Ovary (tissue), 9 donors: Measurements from ENCODE around the gene TMEM41B. TPM values are rescaled to one million over a fixed set of nuclear protein-coding genes. Genes with fewer than 3 reads are reported as not detected.

Source experiments
- DNase-seq, 5 donors: peaks; one replicate each; pipeline ENCODE4 v3.0.0-alpha.2; 2019 to 2020
- H3K27ac ChIP-seq, 2 donors: fragments of 200-600 bp; one replicate each; pipeline versions ENCODE4 v1.5.1 to v1.8.0; 2019 to 2022
- H3K27me3 ChIP-seq: fragments of 200-600 bp; one replicate; pipeline ENCODE4 v1.8.0; 2022
- H3K36me3 ChIP-seq: fragments of 200-600 bp; sonication (generic); one replicate; pipeline ENCODE4 v1.5.1; 2019
- H3K4me1 ChIP-seq: one replicate; pipeline ENCODE4 v1.8.1; 2013; ENCODE audit warnings: mild to moderate bottlenecking, moderate library complexity; ENCODE audit not compliant: insufficient read depth
- H3K4me3 ChIP-seq: fragments of 200-600 bp; sonication (generic); one replicate; pipeline ENCODE4 v1.5.1; 2017
- H3K9me3 ChIP-seq, 2 donors: fragments of 200-600 bp in 1 of 2; sonication (generic) in 1 of 2; one replicate each; pipeline versions ENCODE4 v1.5.1 to v1.8.1; 2013 to 2019; ENCODE audit warnings: mild to moderate bottlenecking in 1 of 2, moderate library complexity in 1 of 2
- CTCF ChIP-seq, 3 donors: fragments of 450-650 bp in 2 of 3; fragments of 200-600 bp in 1 of 3; IDR thresholded peaks; one replicate each; pipeline versions ENCODE4 v1.5.1 to v1.8.0; 2016 to 2022; ENCODE audit warnings: antibody characterized with exemption in 3 of 3, mild to moderate bottlenecking in 1 of 3
- EP300 ChIP-seq: sonication (generic); formaldehyde crosslinking; IDR thresholded peaks from one replicate; pipeline ENCODE4 v1.6.1; 2017; ENCODE audit warnings: antibody characterized with exemption
- POLR2A ChIP-seq: fragments of 450-650 bp; IDR thresholded peaks from one replicate; pipeline ENCODE4 v1.6.1; 2017; ENCODE audit warnings: antibody characterized with exemption, mild to moderate bottlenecking, moderate library complexity
- WGBS, 3 donors: extraction: QIAGEN DNeasy Blood & Tissue Kit in 1 of 3; methylation state at CpG; one replicate each; pipeline versions ENCODE4 v1.1.5 to v1.1.7; 2013 to 2017; 5-methylcytosine and 5-hydroxymethylcytosine counted together
- intact Hi-C, 4 donors: fragments of 100-400 bp; cut with DNase I; formaldehyde crosslinking; loops; one replicate each; pipeline versions ENCODE4 v1.11.0 to v1.15.1; 2022 to 2023
- polyA plus RNA-seq, 2 donors: library from polyadenylated mRNA; stranded (reverse); fragments of 200-250 nt in 1 of 2; fragments of 350-450 nt in 1 of 2; fragmentation: Illumina TruSeq in 1 of 2; extraction: RNeasy Lipid Tissue Mini Kit (QIAGEN cat#74804) in 1 of 2; gene quantifications; one replicate each; pipeline ENCODE4 v1.2.3, GENCODE V29; 2013 to 2014
- total RNA-seq, 7 donors: library from RNA; depleted of rRNA in 2 of 7; stranded (reverse); fragments of >200 nt in 2 of 7; fragmentation: NEBNext Ultra II Directional in 3 of 7; extraction: Animal tissue kit (Norgen Biotek cat#: 25700) in 3 of 7; gene quantifications; one replicate each; pipeline versions ENCODE4 v1.1.0 to v1.2.4, GENCODE V29; 2016 to 2023
- donor health status: DM: no; HTN: no; CAD: no; lungs with moderate emphysema.
- donor health status: DM: no; HTN: no; CAD: no.
- donor health status: Bipolar disorder and iron deficiency.
- donor health status: DM: yes; HTN: yes; CAD: no.
- donor health status: DM: no; HTN: no; CAD: no.
- donor health status: DM: yes; HTN: yes; CAD: no.

TMEM41B gene
- total and polyA plus RNA-seq, 9 donors: 10.0 to 29.4 (median 19.8) TPM

GRCh38 chr11:9266926-9267325 lies 47.5 kb downstream of the TMEM41B start:
- Histone ChIP-seq H3K36me3 (no peaks in the 10 kb centered on the region), H3K4me3 (no peak overlapping the region), H3K27ac (no peak overlapping the region), H3K27me3 (no peaks in the 10 kb centered on the region), H3K4me1 (peaks cover 1% of the 10 kb centered on the region), H3K9me3 (no peaks in the 10 kb centered on the region)
- DNase-seq: no peak
- TF ChIP-seq CTCF (IDR thresholded peaks at IDR 0.05): no peak
- no peak for TF ChIP-seq POLR2A
- no peak for TF ChIP-seq EP300
- intact Hi-C loops: no loop called here
- 88 to 93% (median 93%) methylated on average over 8 of the region's 8 CpGs for WGBS, 3 donors

GRCh38 chr11:9266132-9266736 lies 48.2 kb downstream of the TMEM41B start:
- Histone ChIP-seq H3K27ac (no peak overlapping the region), H3K4me3 (no peak overlapping the region)

GRCh38 chr11:9265211-9266131 lies 48.9 kb downstream of the TMEM41B start, which contains the start of gene DENND5A:
Gene DENND5A, minus strand, starts transcription at chr11:9265350. Its CDS starts 281 bp downstream, at chr11:9265069.
- 3 to 7% (median 3%) methylated on average over 32 to 62 of the region's 63 CpGs for WGBS, 3 donors
- DNase-seq: peak; percentile 84 to 90 (median 90)
- no peaks in the 10 kb centered on the region for H3K27me3 ChIP-seq
- TF ChIP-seq POLR2A (peak; percentile 83), CTCF (IDR thresholded peaks at IDR 0.05) (no peak)
- no peaks in the 10 kb centered on the region for H3K9me3 ChIP-seq
- H3K36me3 ChIP-seq: no peaks in the 10 kb centered on the region
- peaks cover 3% of the 10 kb centered on the region for H3K4me1 ChIP-seq
- peak within 1 kb of the TSS; percentile 84 for H3K4me3 ChIP-seq
- intact Hi-C loops: no loop called here
- peak within 1 kb of the TSS; percentile 91 for H3K27ac ChIP-seq

More at GRCh38 chr11:9266132-9266736, 48.2 kb downstream of the TMEM41B start:
- DNase-seq: no peak
- Histone ChIP-seq H3K36me3 (no peaks in the 10 kb centered on the region), H3K4me1 (peaks cover 1% of the 10 kb centered on the region), H3K27me3 (no peaks in the 10 kb centered on the region), H3K9me3 (no peaks in the 10 kb centered on the region)
- 72 to 78% (median 76%) methylated on average over 13 of the region's 13 CpGs for WGBS, 3 donors
- no peak for TF ChIP-seq POLR2A
- no peak for TF ChIP-seq EP300
- TF ChIP-seq CTCF (IDR thresholded peaks at IDR 0.05): no peak
- intact Hi-C loops: no loop called here

- WGBS, 3 donors: 0 to 1% (median 0%) methylated on average over 48 to 76 of the region's 76 CpGs
- no peaks in the 10 kb centered on the region for H3K9me3 ChIP-seq
- peaks cover 3% of the 10 kb centered on the region for H3K4me1 ChIP-seq
- no peaks in the 10 kb centered on the region for H3K36me3 ChIP-seq
- DNase-seq: peak; percentile 55 to 78 (median 66)
- H3K27me3 ChIP-seq: no peaks in the 10 kb centered on the region
- H3K4me3 ChIP-seq: peak overlapping the region; percentile 84
- H3K27ac ChIP-seq: peak overlapping the region; percentile 91
- TF ChIP-seq EP300 (no peak), POLR2A (peak; percentile 34)
- intact Hi-C loops: no loop called here
Observed at GRCh38 chr11:9264316-9265210, 49.8 kb downstream of the TMEM41B start.
